NB4 (cell line): ENCODE results near the gene AP3B1.

Source experiments
- CTCF ChIP-seq: IDR thresholded peaks from one replicate; pipeline ENCODE4 v1.5.1; 2012; ENCODE audit warnings: low read depth, low read length
- MAX ChIP-seq: IDR thresholded peaks from 2 replicates; pipeline ENCODE4 v1.6.1; 2011; ENCODE audit warnings: low read depth, low read length
- MYC ChIP-seq: IDR thresholded peaks from 2 replicates; pipeline ENCODE4 v1.6.1; 2011; ENCODE audit warnings: low read depth, low read length
- POLR2A ChIP-seq: IDR thresholded peaks from 2 replicates; pipeline ENCODE4 v1.6.1; 2011; ENCODE audit warnings: mild to moderate bottlenecking; ENCODE audit not compliant: insufficient read length; ENCODE audit errors: extremely low read depth

GRCh38 chr5:77994943-77995342 lies 299.6 kb downstream of the AP3B1 start:
- no peak for TF ChIP-seq CTCF
- TF ChIP-seq MAX: no peak
- no peak for TF ChIP-seq POLR2A
- TF ChIP-seq MYC: no peak
